Fibroblast of pulmonary artery (primary cell): ENCODE results near the gene FOXP1.

Source experiments
- DNase-seq: peaks from one replicate; pipeline ENCODE4 v3.0.0-alpha.2; 2010; ENCODE audit warnings: low read depth
- H3K4me3 ChIP-seq: replicated peaks from 2 replicates; pipeline ENCODE4 v1.5.1; 2011; ENCODE audit warnings: low read depth, mild to moderate bottlenecking, control low read depth, low read length, moderate library complexity
- TF ChIP-seq, protein P1 (sequence below): IDR thresholded peaks from 2 replicates; pipeline ENCODE4 v1.5.1; 2011; ENCODE audit warnings: mild to moderate bottlenecking, control low read depth, low read length, inconsistent platforms; ENCODE audit errors: missing control alignments

FOXP1 gene

DNA sequence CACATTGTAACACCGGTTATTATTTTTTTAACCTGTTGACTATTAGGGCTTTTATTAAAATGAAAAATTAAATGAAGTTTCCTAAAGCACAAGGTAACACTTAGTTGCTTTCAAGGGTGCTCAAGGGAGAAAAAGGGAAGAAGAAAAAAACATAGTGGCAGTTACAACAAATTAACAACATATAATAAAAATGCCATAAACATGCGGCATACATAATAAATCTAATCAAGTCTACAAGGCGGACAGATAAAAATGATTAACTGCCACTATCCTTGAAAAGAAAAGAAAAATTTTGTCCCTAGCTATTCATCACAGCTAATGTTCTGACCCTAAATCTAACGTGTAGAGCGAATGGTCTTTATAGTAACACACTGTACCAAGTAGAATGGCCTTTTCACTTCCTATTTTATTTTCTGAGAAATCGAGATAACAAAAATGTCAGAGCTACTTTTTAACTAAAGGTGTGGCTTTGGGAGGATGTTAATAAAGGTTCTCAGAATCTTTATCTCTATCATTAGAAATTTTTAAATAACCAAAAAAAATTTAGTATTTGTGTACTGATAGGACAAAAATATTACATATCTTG lies 194.9 kb downstream of the FOXP1 start:
- no peak overlapping the region for H3K4me3 ChIP-seq
- TF ChIP-seq, protein P1, sequence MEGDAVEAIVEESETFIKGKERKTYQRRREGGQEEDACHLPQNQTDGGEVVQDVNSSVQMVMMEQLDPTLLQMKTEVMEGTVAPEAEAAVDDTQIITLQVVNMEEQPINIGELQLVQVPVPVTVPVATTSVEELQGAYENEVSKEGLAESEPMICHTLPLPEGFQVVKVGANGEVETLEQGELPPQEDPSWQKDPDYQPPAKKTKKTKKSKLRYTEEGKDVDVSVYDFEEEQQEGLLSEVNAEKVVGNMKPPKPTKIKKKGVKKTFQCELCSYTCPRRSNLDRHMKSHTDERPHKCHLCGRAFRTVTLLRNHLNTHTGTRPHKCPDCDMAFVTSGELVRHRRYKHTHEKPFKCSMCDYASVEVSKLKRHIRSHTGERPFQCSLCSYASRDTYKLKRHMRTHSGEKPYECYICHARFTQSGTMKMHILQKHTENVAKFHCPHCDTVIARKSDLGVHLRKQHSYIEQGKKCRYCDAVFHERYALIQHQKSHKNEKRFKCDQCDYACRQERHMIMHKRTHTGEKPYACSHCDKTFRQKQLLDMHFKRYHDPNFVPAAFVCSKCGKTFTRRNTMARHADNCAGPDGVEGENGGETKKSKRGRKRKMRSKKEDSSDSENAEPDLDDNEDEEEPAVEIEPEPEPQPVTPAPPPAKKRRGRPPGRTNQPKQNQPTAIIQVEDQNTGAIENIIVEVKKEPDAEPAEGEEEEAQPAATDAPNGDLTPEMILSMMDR = no peak
- DNase-seq = no peak

GRCh38 chr3:71387586-71387985 lies 195.9 kb downstream of the FOXP1 start:
- TF ChIP-seq, protein P1 = no peak
- H3K4me3 ChIP-seq = no peak overlapping the region
- no peak for DNase-seq

DNA sequence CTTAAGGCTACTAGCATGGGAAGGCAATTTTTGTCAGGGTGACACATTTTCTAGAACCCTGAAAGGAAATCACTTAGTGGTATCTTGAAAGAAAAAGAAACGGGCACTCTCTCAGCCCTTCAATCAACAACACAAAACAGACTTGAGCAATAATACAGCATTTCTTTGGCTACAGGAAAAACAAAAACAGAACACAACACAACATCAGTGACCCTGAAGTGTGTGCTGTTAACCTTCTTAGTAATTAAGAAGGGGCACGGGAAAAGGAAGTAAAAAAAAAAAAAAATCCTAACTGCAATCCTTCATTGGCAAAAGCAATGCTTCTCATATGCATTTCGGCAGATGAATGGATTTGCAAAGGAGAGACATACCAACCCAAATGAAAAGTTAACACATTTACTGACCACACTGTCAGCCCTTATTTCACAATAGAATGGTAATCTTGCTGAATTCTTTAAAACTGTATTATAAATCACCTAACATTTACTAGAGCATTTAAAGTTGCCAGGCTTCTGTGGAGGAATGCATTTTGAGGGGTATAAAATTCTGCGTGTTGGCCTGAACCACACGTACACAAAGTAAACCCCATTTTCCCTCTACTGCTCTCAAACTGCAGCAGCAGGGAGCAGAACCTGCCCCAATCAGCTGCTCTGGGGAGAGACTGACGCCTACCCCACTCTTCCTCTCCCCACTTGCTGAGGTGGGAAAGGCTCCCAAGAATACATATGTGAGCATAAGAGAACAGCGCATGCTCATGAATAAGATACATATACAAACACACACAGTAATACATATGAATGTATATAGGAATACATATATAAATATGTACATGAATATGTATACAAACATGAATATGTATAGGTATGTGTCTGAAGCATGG lies 198.5 kb downstream of the FOXP1 start:
- H3K4me3 ChIP-seq = no peak overlapping the region
- TF ChIP-seq, protein P1 = no peak
- DNase-seq = no peak

GRCh38 chr3:71384388-71384787 lies 199.1 kb downstream of the FOXP1 start:
- no peak overlapping the region for H3K4me3 ChIP-seq
- DNase-seq = no peak
- TF ChIP-seq, protein P1 = no peak

DNA sequence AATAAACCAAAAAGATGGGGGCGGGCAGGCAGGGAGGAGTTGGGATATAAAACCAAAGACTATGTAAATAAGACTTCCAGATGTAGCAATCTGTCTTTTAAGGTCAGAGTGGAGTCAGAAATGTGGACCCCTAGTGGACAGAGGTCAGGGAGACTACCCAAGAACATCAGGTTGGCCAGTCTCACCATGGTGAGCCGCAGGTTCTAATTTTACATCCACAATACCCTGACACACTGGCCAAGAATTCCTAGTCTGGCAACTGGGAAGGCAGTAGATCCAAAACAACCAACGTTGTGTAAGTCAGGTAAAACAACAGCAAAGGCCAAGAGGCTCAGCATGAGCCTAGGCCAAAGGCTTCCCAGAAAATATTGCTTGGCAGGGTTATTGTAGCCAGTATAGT lies 203.4 kb downstream of the FOXP1 start:
- TF ChIP-seq, protein P1 = no peak
- H3K4me3 ChIP-seq = no peak overlapping the region
- DNase-seq = no peak

- TF ChIP-seq, protein P1 = no peak
- H3K4me3 ChIP-seq = no peak overlapping the region
- no peak for DNase-seq
Observed at GRCh38 chr3:71378509-71378908, 205.0 kb downstream of the FOXP1 start.
